Articular chondrocyte of knee joint (primary cell): ENCODE results near the gene VPS52. TPM values are rescaled to one million over a fixed set of nuclear protein-coding genes. Genes with fewer than 3 reads are reported as not detected.
A peak's percentile ranks its signal among the peaks of the same experiment; 100 is the strongest.

Experiments used
- small RNA-seq: library from RNA; depleted of rRNA; stranded (forward); fragments of <200 nt; gene quantifications from one replicate; pipeline ENCODE3, GENCODE V24; 2012
- total RNA-seq: library from RNA; depleted of rRNA; stranded (reverse); fragments of >200 nt; gene quantifications from 2 replicates; pipeline ENCODE4 v1.2.3, GENCODE V29; 2012

The VPS52 gene
- 42.2 and 44.6 TPM in 2 replicates for total RNA-seq

GRCh38 chr6:33271468-33272274, at the start of gene VPS52, which contains the start of gene RPS18:
VPS52 (minus strand) TSS chr6:33271876; CDS start chr6:33271675, 201 bp downstream.
RPS18 (plus strand) TSS chr6:33272075; CDS start chr6:33272120, 45 bp downstream.

GRCh38 chr6:33317669-33318425, 46.2 kb upstream of the VPS52 start, which contains the start of gene ZBTB22:
ZBTB22 (minus strand) TSS chr6:33317744; CDS start chr6:33316916, 828 bp downstream.

GRCh38 chr6:33313709-33314514, 42.2 kb upstream of the VPS52 start, which contains the start of gene TAPBP:
TAPBP (minus strand) TSS chr6:33314078; CDS start chr6:33314041, 37 bp downstream.

GRCh38 chr6:33298773-33299236, 27.1 kb upstream of the VPS52 start, which contains the start of gene RGL2:
RGL2 (minus strand) TSS chr6:33298942; CDS start chr6:33298610, 332 bp downstream.

GRCh38 chr6:33288921-33289783, 17.5 kb upstream of the VPS52 start, which contains the start of the genes PFDN6 and WDR46:
PFDN6 (plus strand) TSS chr6:33289601; CDS start chr6:33289857, 256 bp downstream.
WDR46 (minus strand) TSS chr6:33289239; CDS start chr6:33289170, 69 bp downstream.

GRCh38 chr6:33276864-33277662, 5.4 kb upstream of the VPS52 start, which contains the start of gene B3GALT4:
B3GALT4 (plus strand) TSS chr6:33277123; CDS start chr6:33277420, 297 bp downstream.

GRCh38 chr6:33208091-33208967, 63.3 kb downstream of the VPS52 start, which contains the start of gene RING1:
RING1 (plus strand) TSS chr6:33208500; CDS start chr6:33208823, 323 bp downstream.

GRCh38 chr6:33204415-33205190, 67.1 kb downstream of the VPS52 start, which contains the start of gene HSD17B8:
HSD17B8 (plus strand) TSS chr6:33204655; CDS start chr6:33204669, 14 bp downstream.

Small RNA genes within 50 kb of the gene (small RNA-seq; reads per million reads assigned to genes)
- gene MIR219A1 = 1.2 reads per million, percentile 53 among the genes with 10 or more reads in this experiment

Other genes starting within 250 kb of the VPS52 start
- gene HLA-DPA1, start 198.2 kb downstream of the VPS52 start, total RNA-seq = 7.6 and 11.9 TPM in 2 replicates
- gene HLA-DPB1, start 195.9 kb downstream of the VPS52 start, total RNA-seq = 21.0 and 34.6 TPM in 2 replicates
- 0.26 and 0.65 TPM in 2 replicates for gene COL11A2, start 79.4 kb downstream of the VPS52 start, total RNA-seq
- 18.2 and 22.6 TPM in 2 replicates for gene RXRB, start 71.2 kb downstream of the VPS52 start, total RNA-seq
- 84.9 and 96.4 TPM in 2 replicates for gene SLC39A7, start 71.0 kb downstream of the VPS52 start, total RNA-seq
- gene HSD17B8, start 67.2 kb downstream of the VPS52 start, total RNA-seq = 3.2 and 3.3 TPM in 2 replicates
- gene RING1, start 63.4 kb downstream of the VPS52 start, total RNA-seq = 23.9 and 25.7 TPM in 2 replicates
- gene RPS18, start 199 bp upstream of the VPS52 start, total RNA-seq = 2,534 and 3,321 TPM in 2 replicates
- gene B3GALT4, start 5.2 kb upstream of the VPS52 start, total RNA-seq = 7.6 and 8.2 TPM in 2 replicates
- 60.0 and 62.0 TPM in 2 replicates for gene WDR46, start 17.4 kb upstream of the VPS52 start, total RNA-seq
- gene PFDN6, start 17.7 kb upstream of the VPS52 start, total RNA-seq = 16.6 and 26.2 TPM in 2 replicates
- 19.7 and 20.3 TPM in 2 replicates for gene RGL2, start 27.1 kb upstream of the VPS52 start, total RNA-seq
- 81.8 and 85.3 TPM in 2 replicates for gene TAPBP, start 42.2 kb upstream of the VPS52 start, total RNA-seq
- 11.1 and 11.9 TPM in 2 replicates for gene ZBTB22, start 45.9 kb upstream of the VPS52 start, total RNA-seq
- 22.9 and 36.4 TPM in 2 replicates for gene DAXX, start 51.1 kb upstream of the VPS52 start, total RNA-seq
- gene KIFC1, start 119.9 kb upstream of the VPS52 start, total RNA-seq = 10.5 and 15.9 TPM in 2 replicates
- 19.7 and 22.9 TPM in 2 replicates for gene PHF1, start 139.1 kb upstream of the VPS52 start, total RNA-seq
- gene CUTA, start 146.2 kb upstream of the VPS52 start, total RNA-seq = 88.9 and 103 TPM in 2 replicates
- 6.3 and 6.4 TPM in 2 replicates for gene SYNGAP1, start 148.2 kb upstream of the VPS52 start, total RNA-seq
- 3.3 and 5.0 TPM in 2 replicates for gene ZBTB9, start 182.7 kb upstream of the VPS52 start, total RNA-seq